Panc1 (cell line): ENCODE results near the gene ENOX2. TPM values are rescaled to one million over a fixed set of nuclear protein-coding genes. Genes with fewer than 3 reads are reported as not detected.

ENCODE experiments used
- ATAC-seq: fragments of 200-7000 bp; cut with Tn5 transposase; 2 replicates; pipeline ENCODE4 v1.9.1; 2020; ENCODE audit warnings: mild to moderate bottlenecking, moderate library complexity
- BruUV-seq: library from RNA; stranded (reverse); fragments of 400-500 nt; replicated peaks from 2 replicates; lab custom pipeline; 2021; lab: Mats Ljungman, UMichigan
- CTCF ChIA-PET: fragments of 300-600 bp; sonication (Branson Sonifier 250); formaldehyde crosslinking; loops from one replicate; lab custom pipeline; 2022; ENCODE audit warnings: antibody characterized with exemption; lab: Charles Lee
- POLR2A ChIA-PET: fragments of 300-600 bp; sonication (Branson Sonifier 250); formaldehyde crosslinking; loops from one replicate; lab custom pipeline; 2022; ENCODE audit warnings: antibody characterized with exemption; lab: Charles Lee
- DNase-seq: peaks from one replicate; pipeline ENCODE4 v3.0.0-alpha.2; 2010; ENCODE audit warnings: low read depth, low spot score
- H3K27ac ChIP-seq: 2 replicates; pipeline ENCODE4 v1.5.1; 2011; ENCODE audit warnings: mild to moderate bottlenecking, low read length, inconsistent platforms
- H3K27me3 ChIP-seq: fragments of 200-500 bp; sonication (Bioruptor generic); 2 replicates; pipeline ENCODE4 v1.6.0; 2014; ENCODE audit warnings: low read length, inconsistent platforms; ENCODE audit not compliant: control insufficient read depth, insufficient read depth
- H3K36me3 ChIP-seq: fragments of 200-500 bp; sonication (Bioruptor generic); 2 replicates; pipeline ENCODE4 v1.5.1; 2014; ENCODE audit warnings: inconsistent platforms, mild to moderate bottlenecking, low read length, moderate library complexity; ENCODE audit not compliant: control insufficient read depth, insufficient read depth
- H3K4me1 ChIP-seq: 2 replicates; pipeline ENCODE4 v1.5.1; 2011; ENCODE audit warnings: inconsistent platforms, mild to moderate bottlenecking, low read length, moderate library complexity; ENCODE audit not compliant: control insufficient read depth, insufficient read depth
- H3K4me3 ChIP-seq, 2 experiments: 2 replicates each; pipeline ENCODE4 v1.5.1; 2011 to 2012; ENCODE audit warnings: low read depth in 2 of 2, low read length in 2 of 2, mild to moderate bottlenecking in 2 of 2, inconsistent platforms in 1 of 2, moderate library complexity in 1 of 2
- H3K9me3 ChIP-seq: fragments of 200-500 bp; sonication (Bioruptor generic); 2 replicates; pipeline ENCODE4 v1.5.1; 2014; ENCODE audit warnings: low read depth, mild to moderate bottlenecking, inconsistent platforms, low read length, moderate library complexity; ENCODE audit not compliant: control insufficient read depth, insufficient read depth
- POLR2AphosphoS5 ChIP-seq: IDR thresholded peaks from 2 replicates; pipeline ENCODE4 v1.6.1; 2012; ENCODE audit warnings: mild to moderate bottlenecking, low read depth, low read length, moderate library complexity
- SIN3A ChIP-seq: IDR thresholded peaks from 2 replicates; pipeline ENCODE4 v1.6.1; 2012; ENCODE audit warnings: low read depth, mild to moderate bottlenecking, low read length, moderate library complexity, borderline replicate concordance; ENCODE audit not compliant: insufficient read depth
- TCF7L2 ChIP-seq: IDR thresholded peaks from 2 replicates; pipeline ENCODE4 v1.6.1; 2011; ENCODE audit warnings: mild to moderate bottlenecking, low read depth, low read length, inconsistent platforms
- in situ Hi-C: cut with HindIII; loops from 2 replicates; pipeline ENCODE4 v1.10.0; 2016; ENCODE audit warnings: low sequenced_read_pairs, low pct_unique_long_range_greater_than_20kb
- intact Hi-C: fragments of 100-400 bp; cut with micrococcal nuclease; formaldehyde crosslinking; loops from one replicate; pipeline ENCODE4 v1.10.0; 2022; ENCODE audit not compliant: unreplicated experiment
- total RNA-seq: library from RNA; stranded (reverse); gene quantifications from one replicate; pipeline ENCODE4 v1.2.1, GENCODE V29; 2021; ENCODE audit not compliant: unreplicated experiment
- TF ChIP-seq, protein P1 (sequence below), 2 experiments: IDR thresholded peaks; 2 replicates each; pipeline ENCODE4 v1.6.1; 2011 to 2012; ENCODE audit warnings: low read depth in 2 of 2, control low read depth in 1 of 2, low read length in 1 of 2, mild to moderate bottlenecking in 1 of 2, moderate library complexity in 1 of 2; ENCODE audit not compliant: insufficient read depth in 1 of 2
- TF ChIP-seq, protein P2 (sequence below): fragments of 450-650 bp; IDR thresholded peaks from 2 replicates; pipeline ENCODE4 v1.5.1; 2017; ENCODE audit warnings: mild to moderate bottlenecking

ENOX2 gene
- total RNA-seq, 1 experiment from 2014 or later = 12.4 TPM

DNA sequence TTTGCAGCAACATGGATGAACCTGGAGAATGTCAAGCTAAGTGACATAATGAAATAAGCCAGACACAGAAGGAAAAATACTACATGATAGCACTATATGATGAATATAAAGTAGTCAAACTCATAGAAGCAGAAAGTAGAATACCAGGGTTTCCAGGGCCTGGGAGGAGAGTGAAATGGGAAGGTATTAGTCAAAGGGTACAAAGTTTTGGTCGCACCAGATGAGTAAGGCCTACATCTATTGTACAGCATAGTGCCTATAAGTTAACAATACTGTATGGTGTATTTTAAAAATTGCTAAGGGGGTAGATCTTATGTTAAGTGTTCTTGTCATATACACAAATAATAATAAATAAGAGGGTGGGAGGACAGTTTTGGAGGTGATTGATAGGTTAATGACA lies 41.5 kb downstream of the ENOX2 start:
- ChIA-PET POLR2A (no interaction called here), CTCF (no interaction called here)
- H3K4me1 ChIP-seq = no peaks in the 10 kb centered on the region
- intact Hi-C loops (no loop called here), in situ Hi-C loops (no loop called here)
- DNase-seq = no peak
- H3K27me3 ChIP-seq = no peaks in the 10 kb centered on the region
- no peak for ATAC-seq
- no peak overlapping the region for H3K4me3 ChIP-seq
- H3K9me3 ChIP-seq = no peaks in the 10 kb centered on the region
- no peaks in the 10 kb centered on the region for H3K36me3 ChIP-seq
- no peak overlapping the region for H3K27ac ChIP-seq
- TF ChIP-seq, protein P1, sequence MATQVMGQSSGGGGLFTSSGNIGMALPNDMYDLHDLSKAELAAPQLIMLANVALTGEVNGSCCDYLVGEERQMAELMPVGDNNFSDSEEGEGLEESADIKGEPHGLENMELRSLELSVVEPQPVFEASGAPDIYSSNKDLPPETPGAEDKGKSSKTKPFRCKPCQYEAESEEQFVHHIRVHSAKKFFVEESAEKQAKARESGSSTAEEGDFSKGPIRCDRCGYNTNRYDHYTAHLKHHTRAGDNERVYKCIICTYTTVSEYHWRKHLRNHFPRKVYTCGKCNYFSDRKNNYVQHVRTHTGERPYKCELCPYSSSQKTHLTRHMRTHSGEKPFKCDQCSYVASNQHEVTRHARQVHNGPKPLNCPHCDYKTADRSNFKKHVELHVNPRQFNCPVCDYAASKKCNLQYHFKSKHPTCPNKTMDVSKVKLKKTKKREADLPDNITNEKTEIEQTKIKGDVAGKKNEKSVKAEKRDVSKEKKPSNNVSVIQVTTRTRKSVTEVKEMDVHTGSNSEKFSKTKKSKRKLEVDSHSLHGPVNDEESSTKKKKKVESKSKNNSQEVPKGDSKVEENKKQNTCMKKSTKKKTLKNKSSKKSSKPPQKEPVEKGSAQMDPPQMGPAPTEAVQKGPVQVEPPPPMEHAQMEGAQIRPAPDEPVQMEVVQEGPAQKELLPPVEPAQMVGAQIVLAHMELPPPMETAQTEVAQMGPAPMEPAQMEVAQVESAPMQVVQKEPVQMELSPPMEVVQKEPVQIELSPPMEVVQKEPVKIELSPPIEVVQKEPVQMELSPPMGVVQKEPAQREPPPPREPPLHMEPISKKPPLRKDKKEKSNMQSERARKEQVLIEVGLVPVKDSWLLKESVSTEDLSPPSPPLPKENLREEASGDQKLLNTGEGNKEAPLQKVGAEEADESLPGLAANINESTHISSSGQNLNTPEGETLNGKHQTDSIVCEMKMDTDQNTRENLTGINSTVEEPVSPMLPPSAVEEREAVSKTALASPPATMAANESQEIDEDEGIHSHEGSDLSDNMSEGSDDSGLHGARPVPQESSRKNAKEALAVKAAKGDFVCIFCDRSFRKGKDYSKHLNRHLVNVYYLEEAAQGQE (IDR thresholded peaks at IDR 0.05; ENCODE audit: insufficient read depth in 1 of 2, low read depth in 2 of 2, low read length in 1 of 2) = no peak
- TF ChIP-seq, protein P2, sequence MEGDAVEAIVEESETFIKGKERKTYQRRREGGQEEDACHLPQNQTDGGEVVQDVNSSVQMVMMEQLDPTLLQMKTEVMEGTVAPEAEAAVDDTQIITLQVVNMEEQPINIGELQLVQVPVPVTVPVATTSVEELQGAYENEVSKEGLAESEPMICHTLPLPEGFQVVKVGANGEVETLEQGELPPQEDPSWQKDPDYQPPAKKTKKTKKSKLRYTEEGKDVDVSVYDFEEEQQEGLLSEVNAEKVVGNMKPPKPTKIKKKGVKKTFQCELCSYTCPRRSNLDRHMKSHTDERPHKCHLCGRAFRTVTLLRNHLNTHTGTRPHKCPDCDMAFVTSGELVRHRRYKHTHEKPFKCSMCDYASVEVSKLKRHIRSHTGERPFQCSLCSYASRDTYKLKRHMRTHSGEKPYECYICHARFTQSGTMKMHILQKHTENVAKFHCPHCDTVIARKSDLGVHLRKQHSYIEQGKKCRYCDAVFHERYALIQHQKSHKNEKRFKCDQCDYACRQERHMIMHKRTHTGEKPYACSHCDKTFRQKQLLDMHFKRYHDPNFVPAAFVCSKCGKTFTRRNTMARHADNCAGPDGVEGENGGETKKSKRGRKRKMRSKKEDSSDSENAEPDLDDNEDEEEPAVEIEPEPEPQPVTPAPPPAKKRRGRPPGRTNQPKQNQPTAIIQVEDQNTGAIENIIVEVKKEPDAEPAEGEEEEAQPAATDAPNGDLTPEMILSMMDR = no peak
- TF ChIP-seq POLR2AphosphoS5 (no peak), SIN3A (no peak), TCF7L2 (no peak)
- BruUV-seq = no TSS peak

DNA sequence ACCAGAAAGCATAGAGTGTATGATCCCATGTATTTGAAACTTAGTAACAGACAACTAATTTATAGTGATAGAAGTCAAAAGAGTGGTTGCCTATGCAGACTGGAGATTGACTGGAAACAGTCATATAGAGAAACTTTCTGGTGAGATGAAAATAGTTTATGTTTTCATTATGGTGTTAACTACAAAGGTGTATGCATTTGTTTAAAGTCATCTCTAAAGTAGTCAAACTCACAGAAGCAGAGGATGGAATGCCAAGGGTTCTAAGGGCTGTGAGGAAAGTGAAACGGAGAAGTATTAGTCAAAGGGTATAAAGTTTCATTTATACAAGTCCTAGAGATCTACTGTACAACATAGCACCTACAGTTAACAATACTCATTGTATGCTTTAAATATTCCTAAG lies 45.8 kb downstream of the ENOX2 start:
- Histone ChIP-seq H3K27me3 (no peaks in the 10 kb centered on the region), H3K4me1 (no peaks in the 10 kb centered on the region), H3K36me3 (no peaks in the 10 kb centered on the region), H3K9me3 (no peaks in the 10 kb centered on the region), H3K4me3 (no peak overlapping the region), H3K27ac (no peak overlapping the region)
- ChIA-PET CTCF (no interaction called here), POLR2A (no interaction called here)
- no TSS peak for BruUV-seq
- TF ChIP-seq SIN3A = no peak
- no peak for TF ChIP-seq POLR2AphosphoS5
- no peak for TF ChIP-seq TCF7L2
- DNase-seq (no peak), ATAC-seq (no peak)
- in situ Hi-C loops = no loop called here
- intact Hi-C loops = no loop called here

DNA sequence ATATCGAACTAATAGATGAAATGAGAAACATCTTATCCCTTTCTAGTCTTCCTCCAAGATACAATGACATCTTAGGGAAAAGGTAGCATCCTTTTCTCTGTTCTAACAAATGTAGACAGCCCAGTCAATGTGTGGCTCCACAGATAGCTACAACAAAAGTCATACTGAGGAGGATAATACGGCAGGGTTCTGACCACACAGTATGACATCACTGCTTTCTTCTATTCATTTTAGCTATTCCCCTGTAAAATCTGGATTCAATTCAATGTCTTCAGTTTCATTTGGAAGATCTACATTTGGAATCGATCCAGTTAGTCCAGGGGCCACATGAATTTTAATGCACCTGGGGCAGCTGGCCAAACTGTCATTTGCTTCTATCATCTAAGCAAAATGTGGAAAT lies 51.4 kb downstream of the ENOX2 start:
- Histone ChIP-seq H3K9me3 (no peaks in the 10 kb centered on the region), H3K4me1 (no peaks in the 10 kb centered on the region), H3K4me3 (no peak overlapping the region), H3K36me3 (no peaks in the 10 kb centered on the region), H3K27ac (no peak overlapping the region), H3K27me3 (no peaks in the 10 kb centered on the region)
- POLR2A ChIA-PET = no interaction called here
- intact Hi-C loops = no loop called here
- DNase-seq (no peak), ATAC-seq (no peak)
- no TSS peak for BruUV-seq
- no peak for TF ChIP-seq TCF7L2
- TF ChIP-seq, protein P2 = no peak
- TF ChIP-seq, protein P1 (IDR thresholded peaks at IDR 0.05; ENCODE audit: insufficient read depth in 1 of 2, low read depth in 2 of 2, low read length in 1 of 2) = no peak
- TF ChIP-seq SIN3A = no peak
- TF ChIP-seq POLR2AphosphoS5 = no peak
- in situ Hi-C loops = no loop called here
- CTCF ChIA-PET = no interaction called here
